Nephron (organoid): ENCODE data around the gene LRRC37B.

Experiments used
- H3K27ac Mint-ChIP-seq, 3 experiments: 2 replicates each; pipeline ENCODE4 v1.8.0; 2020; ENCODE audit warnings: mixed read lengths in 3 of 3, mild to moderate bottlenecking in 2 of 3, moderate library complexity in 1 of 3
- H3K27me3 Mint-ChIP-seq: 2 replicates; pipeline ENCODE4 v1.8.0; 2021; ENCODE audit warnings: low read depth, mild to moderate bottlenecking, moderate library complexity, mixed read lengths
- H3K36me3 Mint-ChIP-seq: 2 replicates; pipeline ENCODE4 v1.8.0; 2020; ENCODE audit warnings: low read depth, mixed read lengths
- H3K4me1 Mint-ChIP-seq: 2 replicates; pipeline ENCODE4 v1.8.0; 2020; ENCODE audit warnings: mixed read lengths
- H3K4me3 Mint-ChIP-seq, 3 experiments: 2 replicates each; pipeline ENCODE4 v1.8.0; 2020; ENCODE audit warnings: mild to moderate bottlenecking in 3 of 3, mixed read lengths in 3 of 3, moderate library complexity in 2 of 3
- H3K9me3 Mint-ChIP-seq: 2 replicates; pipeline ENCODE4 v1.8.0; 2020; ENCODE audit warnings: mixed read lengths
- CTCF ChIP-seq, 3 experiments: fragments of 200-600 bp; sonication (generic); IDR thresholded peaks; one replicate each; pipeline ENCODE4 v1.5.0; 2021; ENCODE audit warnings: antibody characterized with exemption in 3 of 3; ENCODE audit not compliant: unreplicated experiment in 3 of 3

The LRRC37B gene

DNA sequence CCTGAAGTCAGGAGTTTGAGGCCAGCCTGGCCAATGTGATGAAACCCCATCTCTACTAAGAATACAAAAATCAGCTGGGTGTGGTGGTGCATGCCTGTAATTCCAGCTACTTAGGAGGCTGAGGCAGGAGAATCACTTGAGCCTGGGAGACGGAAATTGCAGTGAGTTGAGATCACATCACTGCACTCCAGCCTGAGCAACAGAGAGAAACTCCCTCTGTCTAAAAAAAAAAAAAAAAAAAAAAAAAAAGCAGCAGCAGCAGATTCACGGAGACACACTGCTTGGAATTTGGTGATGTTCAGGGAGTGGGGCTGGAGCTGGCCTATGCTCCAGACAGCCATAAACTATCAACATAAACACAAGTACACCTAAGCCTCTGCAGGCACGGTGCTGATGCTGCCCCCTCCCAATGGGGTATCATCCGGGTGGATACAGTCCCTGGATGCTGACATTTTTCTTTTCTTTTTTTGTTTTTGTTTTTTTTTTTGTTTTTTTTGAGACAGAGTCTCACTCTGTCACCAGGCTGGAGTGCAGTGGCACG, 95.5 kb downstream of the LRRC37B start:
- Mint-ChIP-seq H3K4me1 (no peaks in the 10 kb centered on the region), H3K27ac (no peak overlapping the region), H3K4me3 (no peak overlapping the region), H3K9me3 (no peaks in the 10 kb centered on the region), H3K27me3 (peaks cover 6% of the 10 kb centered on the region), H3K36me3 (no peaks in the 10 kb centered on the region)
- TF ChIP-seq CTCF (IDR thresholded peaks at IDR 0.05; ENCODE audit: unreplicated experiment in 3 of 3) = no peak
